ENCODE data around the gene HSPA9.

DNA sequence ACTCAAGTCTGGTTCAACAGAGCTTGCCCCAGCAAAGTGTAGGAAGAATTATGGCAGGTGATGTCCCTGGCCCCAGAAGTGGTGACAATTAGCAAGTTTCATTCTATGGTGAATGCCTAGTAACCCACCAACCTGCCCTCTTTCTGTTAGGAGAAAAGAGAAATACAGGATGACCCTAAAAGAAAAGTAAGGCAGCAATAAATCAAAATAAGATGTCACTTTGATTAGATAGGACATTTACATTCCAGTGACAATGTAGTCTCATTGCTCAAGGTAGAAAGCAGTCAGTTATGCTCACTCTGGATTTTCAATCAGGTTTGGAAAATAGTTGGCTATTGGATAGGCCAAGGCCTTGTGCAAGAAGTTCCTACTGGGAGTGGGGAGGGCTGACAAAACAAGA lies 5.6 kb upstream of the HSPA9 start:
- TF ChIP-seq EZH2 (IDR thresholded peaks at IDR 0.05), result no peak
- no peak for TF ChIP-seq POLR2AphosphoS5 (IDR thresholded peaks at IDR 0.05; ENCODE audit: borderline replicate concordance, low read depth, low read length)

Measured in SK-N-MC (cell line).